T follicular helper cell (primary cell): Measurements from ENCODE around the gene LRRN3.

Experiments used
- DNase-seq: peaks from one replicate; pipeline ENCODE4 v3.0.0-alpha.2; 2020; ENCODE audit warnings: low read depth

LRRN3 gene

GRCh38 chr7:111168182-111168581, 77.3 kb downstream of the LRRN3 start:
- no peak for DNase-seq

GRCh38 chr7:111172564-111173257, 81.8 kb downstream of the LRRN3 start:
- no peak for DNase-seq

- no peak for DNase-seq
Observed at GRCh38 chr7:111173528-111173927, 82.6 kb downstream of the LRRN3 start.

- no peak for DNase-seq
Observed at GRCh38 chr7:111173990-111174389, 83.1 kb downstream of the LRRN3 start.

DNA sequence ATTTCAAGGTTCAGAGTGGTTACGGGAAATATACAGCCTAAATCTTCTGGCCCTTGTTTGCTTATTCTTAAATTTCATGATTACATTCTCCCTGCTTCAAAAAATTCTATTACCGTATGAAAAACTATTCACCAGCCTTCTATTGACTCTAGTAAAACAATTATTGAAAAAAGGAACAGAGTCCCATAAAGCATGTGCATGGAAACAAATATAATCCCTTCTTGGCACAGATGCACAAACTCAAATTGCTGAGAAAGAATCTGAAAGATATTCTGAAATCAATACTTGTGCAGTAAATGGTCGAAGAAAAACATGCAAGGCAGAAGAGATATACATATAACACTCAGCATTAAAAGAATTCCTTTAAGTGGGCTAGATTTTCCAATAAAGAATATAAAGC, 83.6 kb downstream of the LRRN3 start:
- no peak for DNase-seq
